Tibial nerve (tissue), 4 donors: ENCODE measurements around the gene IRX5.

Source experiments
- CTCF ChIP-seq, 5 experiments: fragments of 200-600 bp in 3 of 5; fragments of 450-650 bp in 2 of 5; sonication (generic) in 3 of 5; IDR thresholded peaks; one replicate each; pipeline ENCODE4 v1.5.1; 2016 to 2019; ENCODE audit warnings: antibody characterized with exemption in 5 of 5, mild to moderate bottlenecking in 3 of 5, moderate library complexity in 2 of 5
- EP300 ChIP-seq, 2 donors: sonication (generic); formaldehyde crosslinking; IDR thresholded peaks; one replicate each; pipeline ENCODE4 v1.6.1; 2017; ENCODE audit warnings: antibody characterized with exemption in 2 of 2, mild to moderate bottlenecking in 1 of 2
- POLR2A ChIP-seq, 2 donors: fragments of 450-650 bp; IDR thresholded peaks; one replicate each; pipeline ENCODE4 v1.6.1; 2017; ENCODE audit warnings: antibody characterized with exemption in 2 of 2, mild to moderate bottlenecking in 2 of 2, moderate library complexity in 2 of 2

DNA sequence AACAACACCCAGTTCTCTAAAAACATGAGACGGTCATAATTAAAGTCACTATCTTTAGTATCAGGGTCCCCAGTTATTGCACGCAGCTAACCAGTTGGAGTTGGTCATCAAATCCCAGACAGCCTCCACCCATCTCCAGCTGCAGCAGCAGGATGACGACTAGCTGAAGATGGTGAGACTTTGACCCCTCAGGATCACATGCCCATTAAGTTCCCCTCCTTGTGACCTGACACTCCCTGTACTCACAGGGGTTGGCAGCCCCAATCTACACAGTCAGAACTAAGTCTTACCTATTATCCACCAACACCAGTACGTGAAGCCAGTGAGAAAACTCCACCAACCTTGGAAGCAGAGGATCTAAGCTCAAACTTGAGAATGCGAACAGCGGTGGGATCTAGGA lies 37.7 kb upstream of the IRX5 start:
- TF ChIP-seq CTCF (IDR thresholded peaks at IDR 0.05) = no peak
- TF ChIP-seq POLR2A (IDR thresholded peaks at IDR 0.05) = no peak
- TF ChIP-seq EP300 (IDR thresholded peaks at IDR 0.05) = no peak
